Neural progenitor cell (in vitro differentiated cells): Measurements from ENCODE around the gene ABCG5. TPM values are rescaled to one million over a fixed set of nuclear protein-coding genes. Genes with fewer than 3 reads are reported as not detected.

Source experiments
- DNase-seq: peaks from one replicate; pipeline ENCODE4 v3.0.0-alpha.2; 2016; ENCODE audit warnings: low spot score
- H2AFZ ChIP-seq: fragments of 200-600 bp; sonication (generic); replicated peaks from 2 replicates; pipeline ENCODE4 v1.6.1; 2016; ENCODE audit warnings: antibody characterized with exemption
- H3F3A ChIP-seq: fragments of 200-600 bp; sonication (generic); 2 replicates; pipeline ENCODE4 v1.6.1; 2016; ENCODE audit warnings: antibody characterized with exemption, low read depth
- H3K27ac ChIP-seq: fragments of 200-600 bp; sonication (generic); 2 replicates; pipeline ENCODE4 v1.5.1; 2016; ENCODE audit warnings: mild to moderate bottlenecking
- H3K27me3 ChIP-seq: fragments of 200-600 bp; sonication (generic); 2 replicates; pipeline ENCODE4 v1.6.1; 2016; ENCODE audit warnings: mild to moderate bottlenecking, moderate library complexity
- H3K36me3 ChIP-seq: fragments of 200-600 bp; sonication (generic); 2 replicates; pipeline ENCODE4 v1.5.1; 2016
- H3K4me1 ChIP-seq: fragments of 200-600 bp; sonication (generic); 2 replicates; pipeline ENCODE4 v1.6.1; 2016; ENCODE audit warnings: mixed run types
- H3K4me2 ChIP-seq: fragments of 200-600 bp; sonication (generic); 2 replicates; pipeline ENCODE4 v1.6.1; 2016
- H3K4me3 ChIP-seq: fragments of 200-600 bp; sonication (generic); 2 replicates; pipeline ENCODE4 v1.5.1; 2016
- H3K79me2 ChIP-seq: fragments of 200-600 bp; sonication (generic); 2 replicates; pipeline ENCODE4 v1.6.1; 2016; ENCODE audit warnings: low read depth
- H3K9ac ChIP-seq: fragments of 200-600 bp; sonication (generic); 2 replicates; pipeline ENCODE4 v1.6.1; 2016
- H3K9me3 ChIP-seq: fragments of 200-600 bp; sonication (generic); 2 replicates; pipeline ENCODE4 v1.5.1; 2016; ENCODE audit warnings: low read depth
- H4K20me1 ChIP-seq: fragments of 200-600 bp; sonication (generic); 2 replicates; pipeline ENCODE4 v1.6.1; 2016; ENCODE audit warnings: low read depth
- H3K27ac Mint-ChIP-seq: 3 replicates; pipeline ENCODE4 v1.8.0; 2021; ENCODE audit warnings: mixed read lengths
- H3K27me3 Mint-ChIP-seq: 2 replicates; pipeline ENCODE4 v1.8.0; 2022; ENCODE audit warnings: low read depth, mild to moderate bottlenecking, inconsistent platforms, moderate library complexity, mixed read lengths; ENCODE audit not compliant: insufficient read depth
- H3K36me3 Mint-ChIP-seq: 3 replicates; pipeline ENCODE4 v1.8.0; 2021; ENCODE audit warnings: mixed read lengths
- H3K4me1 Mint-ChIP-seq: 3 replicates; pipeline ENCODE4 v1.8.0; 2021; ENCODE audit warnings: mixed read lengths
- H3K4me3 Mint-ChIP-seq: 3 replicates; pipeline ENCODE4 v1.8.0; 2021; ENCODE audit warnings: mild to moderate bottlenecking, moderate library complexity, mixed read lengths
- H3K9me3 Mint-ChIP-seq: 3 replicates; pipeline ENCODE4 v1.8.0; 2020; ENCODE audit warnings: mixed read lengths
- CTCF ChIP-seq: fragments of 200-600 bp; sonication (generic); IDR thresholded peaks from 2 replicates; pipeline ENCODE4 v1.5.1; 2017; ENCODE audit warnings: antibody characterized with exemption, mild to moderate bottlenecking
- EZH2 ChIP-seq: fragments of 200-600 bp; sonication (generic); IDR thresholded peaks from 2 replicates; pipeline ENCODE4 v1.6.1; 2017; ENCODE audit warnings: antibody characterized with exemption, mild to moderate bottlenecking, moderate library complexity
- EZH2phosphoT487 ChIP-seq: fragments of 200-600 bp; sonication (generic); IDR thresholded peaks from 2 replicates; pipeline ENCODE4 v1.6.1; 2017; ENCODE audit warnings: antibody characterized with exemption
- total RNA-seq: library from RNA; depleted of rRNA; stranded (reverse); fragments of >200 nt; gene quantifications from 2 replicates; pipeline ENCODE4 v1.2.3, GENCODE V29; 2015; ENCODE audit warnings: low replicate concordance

ABCG5 gene
- total RNA-seq, 1 donor from 2014 or later = not detected

- Histone ChIP-seq H3K79me2 (no peaks in the 10 kb centered on the region), H3K27ac (no peak overlapping the region), H3K9ac (no peak overlapping the region), H3K4me2 (no peak overlapping the region), H3K4me3 (no peak overlapping the region), H3F3A (peaks cover 3% of the 10 kb centered on the region), H2AFZ (no peak overlapping the region), H4K20me1 (no peaks in the 10 kb centered on the region), H3K36me3 (no peaks in the 10 kb centered on the region), H3K27me3 (no peaks in the 10 kb centered on the region), H3K9me3 (no peaks in the 10 kb centered on the region), H3K4me1 (no peaks in the 10 kb centered on the region)
- H3K36me3 Mint-ChIP-seq = no peaks in the 10 kb centered on the region
- peaks cover 5% of the 10 kb centered on the region for H3K27me3 Mint-ChIP-seq
- no peak overlapping the region for H3K4me3 Mint-ChIP-seq
- H3K9me3 Mint-ChIP-seq = no peaks in the 10 kb centered on the region
- no peaks in the 10 kb centered on the region for H3K4me1 Mint-ChIP-seq
- no peak for TF ChIP-seq EZH2phosphoT487
- TF ChIP-seq EZH2 = no peak
- TF ChIP-seq CTCF = no peak
- H3K27ac Mint-ChIP-seq = no peak overlapping the region
- DNase-seq = peak; percentile 16
These were observed 40.6 kb upstream of the ABCG5 start for GRCh38 chr2:43879261-43879660.

GRCh38 chr2:43877782-43878464 lies 39.3 kb upstream of the ABCG5 start:
- no peaks in the 10 kb centered on the region for H3K9me3 ChIP-seq
- Mint-ChIP-seq H3K4me3 (no peak overlapping the region), H3K27me3 (peaks cover 5% of the 10 kb centered on the region), H3K4me1 (no peaks in the 10 kb centered on the region), H3K9me3 (no peaks in the 10 kb centered on the region), H3K27ac (no peak overlapping the region), H3K36me3 (no peaks in the 10 kb centered on the region)
- peak overlapping the region; percentile 95 for H2AFZ ChIP-seq
- H3K36me3 ChIP-seq = no peaks in the 10 kb centered on the region
- no peak overlapping the region for H3K4me3 ChIP-seq
- no peak overlapping the region for H3K27ac ChIP-seq
- H3K27me3 ChIP-seq = no peaks in the 10 kb centered on the region
- peaks cover 3% of the 10 kb centered on the region for H3F3A ChIP-seq
- H4K20me1 ChIP-seq = no peaks in the 10 kb centered on the region
- H3K9ac ChIP-seq = no peak overlapping the region
- TF ChIP-seq EZH2phosphoT487 (no peak), CTCF (peak; percentile 95), EZH2 (no peak)
- H3K79me2 ChIP-seq = no peaks in the 10 kb centered on the region
- DNase-seq = peak; percentile 78
- H3K4me2 ChIP-seq = no peak overlapping the region
- H3K4me1 ChIP-seq = no peaks in the 10 kb centered on the region

- TF ChIP-seq EZH2 = no peak
- TF ChIP-seq EZH2phosphoT487 = no peak
- no peak for TF ChIP-seq CTCF
- no peak overlapping the region for H3K4me3 Mint-ChIP-seq
- no peak for DNase-seq
- Histone ChIP-seq H3K9me3 (no peaks in the 10 kb centered on the region), H3K4me2 (no peak overlapping the region), H2AFZ (no peak overlapping the region), H3K9ac (no peak overlapping the region), H3K4me3 (no peak overlapping the region), H3K4me1 (no peaks in the 10 kb centered on the region), H3K79me2 (no peaks in the 10 kb centered on the region), H3K27me3 (peaks cover 23% of the 10 kb centered on the region), H4K20me1 (no peaks in the 10 kb centered on the region), H3F3A (no peaks in the 10 kb centered on the region), H3K27ac (no peak overlapping the region), H3K36me3 (no peaks in the 10 kb centered on the region)
- H3K27me3 Mint-ChIP-seq = peaks cover 10% of the 10 kb centered on the region
- H3K27ac Mint-ChIP-seq = no peak overlapping the region
- H3K36me3 Mint-ChIP-seq = no peaks in the 10 kb centered on the region
- H3K4me1 Mint-ChIP-seq = no peaks in the 10 kb centered on the region
- H3K9me3 Mint-ChIP-seq = no peaks in the 10 kb centered on the region
These were observed 36.3 kb upstream of the ABCG5 start for GRCh38 chr2:43874776-43875451.
